Liver (tissue), 3 donors: Measurements from ENCODE around the gene IQCF6.

Experiments
- CTCF ChIP-seq: fragments of 150-350 bp; IDR thresholded peaks from 2 replicates; pipeline ENCODE4 v1.5.1; 2017; ENCODE audit warnings: improper control_type of control experiment, low read depth, low read length; ENCODE audit not compliant: missing input control
- RAD21 ChIP-seq, 2 donors: IDR thresholded peaks; 2 replicates each; pipeline ENCODE4 v1.6.1; 2016; ENCODE audit warnings: antibody characterized with exemption in 2 of 2, mild to moderate bottlenecking in 2 of 2
- REST ChIP-seq: IDR thresholded peaks from 2 replicates; pipeline ENCODE4 v1.6.1; 2016; ENCODE audit warnings: antibody characterized with exemption, mild to moderate bottlenecking
- SP1 ChIP-seq: IDR thresholded peaks from 2 replicates; pipeline ENCODE4 v1.6.1; 2018; ENCODE audit warnings: antibody characterized with exemption, mild to moderate bottlenecking
- donor health status: healthy.
- donor health status: healthy.

GRCh38 chr3:51816723-51817122 is 37.7 kb upstream of the IQCF6 start:
- TF ChIP-seq REST, result no peak
- TF ChIP-seq SP1, result no peak
- no peak for TF ChIP-seq CTCF
- TF ChIP-seq RAD21 (IDR thresholded peaks at IDR 0.05), result no peak
